HUES6 (cell line): ENCODE results near the gene SLC37A1.

Source experiments
- H3K27ac ChIP-seq: 2 replicates; pipeline ENCODE4 v1.7.0; 2013; ENCODE audit warnings: low read depth, mild to moderate bottlenecking, low read length, inconsistent platforms
- H3K27me3 ChIP-seq: 2 replicates; pipeline ENCODE4 v1.6.1; 2013; ENCODE audit warnings: low read length; ENCODE audit not compliant: control insufficient read depth, insufficient read depth
- H3K36me3 ChIP-seq: 2 replicates; pipeline ENCODE4 v1.6.1; 2013; ENCODE audit warnings: low read length; ENCODE audit not compliant: control insufficient read depth, insufficient read depth
- H3K4me1 ChIP-seq: 2 replicates; pipeline ENCODE4 v1.6.1; 2013; ENCODE audit warnings: low read length; ENCODE audit not compliant: control insufficient read depth, insufficient read depth
- H3K4me3 ChIP-seq: 2 replicates; pipeline ENCODE4 v1.5.1; 2013; ENCODE audit warnings: low read depth, low read length
- H3K9ac ChIP-seq: one replicate; pipeline ENCODE4 v1.6.1; 2013; ENCODE audit warnings: mild to moderate bottlenecking, low read length
- H3K9me3 ChIP-seq: 2 replicates; pipeline ENCODE4 v1.6.1; 2013; ENCODE audit warnings: low read depth, low read length; ENCODE audit not compliant: control insufficient read depth, insufficient read depth

The SLC37A1 gene

DNA sequence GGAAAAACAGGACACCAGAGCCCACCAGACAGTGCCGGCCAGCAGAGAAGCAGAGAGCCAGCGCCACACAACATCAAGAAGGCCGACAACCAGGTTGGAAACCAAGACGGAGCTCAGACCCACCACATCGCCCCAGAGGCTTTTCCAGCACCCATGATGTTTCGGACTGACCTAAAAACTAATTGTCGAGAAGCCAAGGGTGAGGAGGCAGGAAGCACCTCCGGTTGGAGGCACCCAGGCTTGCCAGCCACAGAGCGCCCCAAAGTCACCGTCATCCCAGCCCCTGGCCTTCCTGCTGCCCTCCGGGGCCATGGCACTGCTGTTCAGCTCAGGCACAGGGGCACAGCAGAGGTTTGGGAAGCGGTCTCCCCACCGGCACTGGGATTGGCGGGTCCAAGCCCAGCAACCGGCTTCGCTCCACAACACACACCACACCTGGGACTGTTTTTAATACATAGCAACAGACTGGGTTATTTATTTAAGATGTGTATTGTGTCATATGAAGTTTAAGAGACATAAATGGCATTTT lies 67.2 kb downstream of the SLC37A1 start:
- H3K4me1 ChIP-seq: no peaks in the 10 kb centered on the region
- no peaks in the 10 kb centered on the region for H3K27me3 ChIP-seq
- no peaks in the 10 kb centered on the region for H3K36me3 ChIP-seq
- no peak overlapping the region for H3K9ac ChIP-seq
- H3K4me3 ChIP-seq: no peak overlapping the region
- no peak overlapping the region for H3K27ac ChIP-seq
- 0 out of 2 replicates have a peak, but pooled peaks cover 4% of the 10 kb centered on the region for H3K9me3 ChIP-seq

GRCh38 chr21:42581336-42581992 lies 67.8 kb downstream of the SLC37A1 start:
- no peak overlapping the region for H3K4me3 ChIP-seq
- no peak overlapping the region for H3K27ac ChIP-seq
- H3K9me3 ChIP-seq: 0 out of 2 replicates have a peak, but pooled peaks cover 2% of the 10 kb centered on the region
- no peaks in the 10 kb centered on the region for H3K27me3 ChIP-seq
- H3K36me3 ChIP-seq: no peaks in the 10 kb centered on the region
- no peaks in the 10 kb centered on the region for H3K4me1 ChIP-seq
- no peak overlapping the region for H3K9ac ChIP-seq

DNA sequence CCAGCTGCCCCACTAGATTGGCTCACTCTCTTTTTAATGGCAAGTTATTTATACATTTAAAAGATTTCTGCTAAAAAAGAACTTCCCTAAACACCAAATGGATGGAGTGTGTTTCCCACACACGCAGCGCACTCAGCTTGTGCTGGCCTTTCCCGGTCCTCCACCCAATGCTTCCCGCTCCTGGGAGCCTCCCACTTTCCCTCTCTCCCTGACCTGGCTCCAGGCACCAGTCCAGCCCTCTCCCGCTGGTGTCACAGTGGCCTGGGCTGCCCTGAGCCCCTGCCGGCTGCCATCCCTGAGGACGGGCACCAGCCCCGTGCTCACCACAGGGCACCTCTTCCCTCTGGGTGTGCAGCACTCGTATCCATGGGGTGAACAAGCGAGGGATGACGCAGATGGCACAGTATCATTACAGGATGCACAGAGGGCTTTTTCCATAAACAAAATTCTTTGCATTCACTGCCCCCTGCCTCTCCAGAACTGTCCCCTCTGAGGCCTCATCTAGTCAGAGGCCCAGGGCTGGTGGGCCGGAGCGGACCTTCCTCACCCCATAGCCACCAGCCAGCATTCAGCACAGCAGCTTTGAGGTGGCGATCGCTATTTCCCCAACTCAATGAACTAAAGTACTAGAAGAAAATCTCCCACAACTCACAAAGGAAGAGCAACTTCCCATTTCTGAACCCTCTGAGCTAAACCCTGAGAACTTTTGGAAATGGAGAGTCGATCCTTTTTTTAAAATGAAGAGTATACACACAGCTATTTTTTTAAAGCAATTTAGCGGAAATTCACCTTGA lies 68.5 kb downstream of the SLC37A1 start:
- no peak overlapping the region for H3K27ac ChIP-seq
- H3K4me1 ChIP-seq: no peaks in the 10 kb centered on the region
- no peaks in the 10 kb centered on the region for H3K27me3 ChIP-seq
- no peak overlapping the region for H3K9ac ChIP-seq
- no peaks in the 10 kb centered on the region for H3K9me3 ChIP-seq
- no peak overlapping the region for H3K4me3 ChIP-seq
- no peaks in the 10 kb centered on the region for H3K36me3 ChIP-seq

GRCh38 chr21:42582787-42583476 lies 69.3 kb downstream of the SLC37A1 start:
- H3K27me3 ChIP-seq: no peaks in the 10 kb centered on the region
- no peak overlapping the region for H3K4me3 ChIP-seq
- no peaks in the 10 kb centered on the region for H3K9me3 ChIP-seq

DNA sequence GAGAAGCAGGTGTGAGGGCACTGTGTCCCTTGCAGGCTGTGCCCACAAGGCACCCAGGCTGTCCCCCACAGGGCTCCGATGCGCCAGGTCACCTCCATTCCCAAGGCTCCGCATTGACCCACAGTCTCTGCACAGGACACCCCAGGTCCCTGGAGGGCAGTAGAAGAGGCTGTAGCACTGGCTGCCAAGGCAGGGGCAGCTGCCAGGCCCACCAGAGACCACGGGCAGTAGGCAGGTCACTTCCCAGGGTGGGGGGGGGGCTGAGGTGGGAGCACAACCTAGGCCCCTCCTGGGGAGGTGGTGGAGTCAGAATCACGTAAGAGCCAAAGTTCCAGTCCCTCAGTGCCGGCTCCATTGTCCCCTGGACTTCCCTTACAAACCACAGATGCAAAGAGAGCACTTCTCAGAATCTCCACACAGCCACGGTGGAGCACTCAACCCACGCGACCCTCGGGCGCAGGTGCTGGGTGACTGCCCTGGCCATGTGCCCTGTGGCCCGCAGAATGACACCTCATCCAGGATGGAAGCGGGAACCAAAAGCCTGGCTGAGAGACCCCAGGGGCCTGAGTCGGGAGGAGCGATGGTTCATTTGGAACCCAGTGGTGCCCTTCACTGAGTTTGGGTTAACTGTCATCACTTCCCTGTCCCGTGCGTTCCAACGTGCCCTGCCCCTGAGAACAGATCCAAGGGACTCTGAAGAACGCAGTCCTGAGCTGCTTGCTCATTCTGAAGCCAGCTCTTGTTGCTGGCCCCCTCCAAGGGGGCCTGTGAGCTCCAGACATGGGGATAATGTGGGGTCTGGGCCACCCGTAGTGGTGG lies 70.0 kb downstream of the SLC37A1 start:
- Histone ChIP-seq H3K9me3 (no peaks in the 10 kb centered on the region), H3K4me3 (no peak overlapping the region), H3K27me3 (no peaks in the 10 kb centered on the region), H3K27ac (no peak overlapping the region), H3K36me3 (no peaks in the 10 kb centered on the region), H3K9ac (no peak overlapping the region), H3K4me1 (no peaks in the 10 kb centered on the region)

More at GRCh38 chr21:42582787-42583476, 69.3 kb downstream of the SLC37A1 start:
- Histone ChIP-seq H3K9ac (no peak overlapping the region), H3K27ac (no peak overlapping the region), H3K36me3 (no peaks in the 10 kb centered on the region), H3K4me1 (no peaks in the 10 kb centered on the region)

- Histone ChIP-seq H3K4me1 (no peaks in the 10 kb centered on the region), H3K27ac (no peak overlapping the region), H3K9me3 (no peaks in the 10 kb centered on the region), H3K9ac (no peak overlapping the region), H3K4me3 (no peak overlapping the region), H3K36me3 (no peaks in the 10 kb centered on the region), H3K27me3 (no peaks in the 10 kb centered on the region)
Measured at GRCh38 chr21:42584296-42584641, 70.6 kb downstream of the SLC37A1 start.

GRCh38 chr21:42585881-42586280 lies 72.2 kb downstream of the SLC37A1 start:
- H3K36me3 ChIP-seq: no peaks in the 10 kb centered on the region
- H3K9me3 ChIP-seq: no peaks in the 10 kb centered on the region
- H3K4me3 ChIP-seq: no peak overlapping the region
- no peaks in the 10 kb centered on the region for H3K4me1 ChIP-seq
- no peak overlapping the region for H3K9ac ChIP-seq
- no peaks in the 10 kb centered on the region for H3K27me3 ChIP-seq
- H3K27ac ChIP-seq: no peak overlapping the region

DNA sequence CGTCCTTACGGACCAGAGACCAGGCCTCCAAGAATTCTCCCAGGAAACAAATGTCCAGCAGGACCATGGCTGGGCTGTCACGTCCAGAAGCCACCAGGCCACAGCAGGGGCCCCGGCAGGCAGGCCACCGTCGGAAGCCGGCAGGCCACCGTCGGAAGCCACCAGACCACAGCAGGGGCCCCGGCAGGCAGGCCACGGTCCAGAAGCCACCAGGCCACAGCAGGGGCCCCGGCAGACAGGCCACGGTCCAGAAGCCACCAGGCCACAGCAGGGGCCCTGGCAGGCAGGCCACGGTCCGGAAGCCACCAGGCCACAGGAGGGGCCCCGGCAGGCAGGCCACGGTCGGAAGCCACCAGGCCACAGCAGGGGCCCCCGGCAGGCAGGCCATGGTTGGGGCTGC lies 72.8 kb downstream of the SLC37A1 start:
- no peaks in the 10 kb centered on the region for H3K9me3 ChIP-seq
- no peaks in the 10 kb centered on the region for H3K4me1 ChIP-seq
- no peaks in the 10 kb centered on the region for H3K27me3 ChIP-seq
- H3K4me3 ChIP-seq: no peak overlapping the region
- no peak overlapping the region for H3K9ac ChIP-seq
- no peak overlapping the region for H3K27ac ChIP-seq
- no peaks in the 10 kb centered on the region for H3K36me3 ChIP-seq

DNA sequence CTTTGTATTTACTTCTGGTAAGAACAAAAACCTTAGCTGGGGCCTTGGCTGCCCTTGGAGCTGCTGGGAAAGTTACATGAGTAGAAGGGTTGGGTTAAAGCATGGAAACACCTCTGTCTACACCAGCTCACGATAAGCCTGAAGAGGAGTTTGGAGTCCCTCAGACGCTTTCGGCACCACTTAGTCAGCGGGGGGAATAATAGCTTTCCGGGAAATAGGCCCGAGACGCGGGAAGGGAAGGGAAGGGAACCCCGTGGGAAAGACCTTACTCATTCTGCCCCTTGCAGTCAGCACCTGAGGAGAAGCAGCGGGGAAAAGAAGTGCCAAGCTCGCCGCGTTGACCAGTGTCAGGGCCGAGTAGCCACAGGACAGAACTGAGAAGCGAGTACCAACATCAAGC lies 73.4 kb downstream of the SLC37A1 start:
- no peaks in the 10 kb centered on the region for H3K9me3 ChIP-seq
- peaks cover 2% of the 10 kb centered on the region; the same call in 1 of the 2 replicates for H3K4me1 ChIP-seq
- H3K4me3 ChIP-seq: no peak overlapping the region
- no peak overlapping the region for H3K27ac ChIP-seq
- H3K9ac ChIP-seq: no peak overlapping the region
- no peaks in the 10 kb centered on the region for H3K27me3 ChIP-seq
- H3K36me3 ChIP-seq: no peaks in the 10 kb centered on the region

GRCh38 chr21:42590431-42591131 lies 76.9 kb downstream of the SLC37A1 start:
- no peak overlapping the region for H3K4me3 ChIP-seq
- no peak overlapping the region for H3K9ac ChIP-seq
- no peaks in the 10 kb centered on the region for H3K36me3 ChIP-seq
- peaks cover 12% of the 10 kb centered on the region for H3K4me1 ChIP-seq
- peaks cover 6% of the 10 kb centered on the region; the same call in 1 of the 2 replicates for H3K27me3 ChIP-seq
- H3K27ac ChIP-seq: no peak overlapping the region
- 0 out of 2 replicates have a peak, but pooled peaks cover under 1% of the 10 kb centered on the region for H3K9me3 ChIP-seq
